Hepatocyte (in vitro differentiated cells): Measurements from ENCODE around the gene MAPKBP1. TPM values are rescaled to one million over a fixed set of nuclear protein-coding genes. Genes with fewer than 3 reads are reported as not detected.

ENCODE experiments used
- DNase-seq: peaks from one replicate; pipeline ENCODE4 v3.0.0-alpha.2; 2016; ENCODE audit warnings: low spot score
- H2AFZ ChIP-seq: fragments of 200-600 bp; sonication (generic); 2 replicates; pipeline ENCODE4 v1.6.0; 2016; ENCODE audit warnings: antibody characterized with exemption, mild to moderate bottlenecking
- H3K27ac ChIP-seq: fragments of 200-600 bp; sonication (generic); 2 replicates; pipeline ENCODE4 v1.5.1; 2016; ENCODE audit warnings: mild to moderate bottlenecking
- H3K27me3 ChIP-seq: fragments of 200-600 bp; sonication (generic); 2 replicates; pipeline ENCODE4 v1.6.1; 2016
- H3K36me3 ChIP-seq: fragments of 200-600 bp; sonication (generic); replicated peaks from 2 replicates; pipeline ENCODE4 v1.5.1; 2016; ENCODE audit warnings: low read depth; ENCODE audit not compliant: insufficient read depth
- H3K4me1 ChIP-seq: fragments of 200-600 bp; sonication (generic); 2 replicates; pipeline ENCODE4 v1.5.1; 2016; ENCODE audit warnings: mild to moderate bottlenecking, moderate library complexity; ENCODE audit not compliant: insufficient read depth
- H3K4me2 ChIP-seq: fragments of 200-600 bp; sonication (generic); 2 replicates; pipeline ENCODE4 v1.6.0; 2016
- H3K4me3 ChIP-seq: fragments of 200-600 bp; sonication (generic); 2 replicates; pipeline ENCODE4 v1.5.1; 2016; ENCODE audit warnings: mild to moderate bottlenecking
- H3K79me2 ChIP-seq: fragments of 200-600 bp; sonication (generic); 2 replicates; pipeline ENCODE4 v1.6.0; 2017; ENCODE audit warnings: mild to moderate bottlenecking
- H3K9me2 ChIP-seq: fragments of 200-600 bp; sonication (generic); replicated peaks from 2 replicates; pipeline ENCODE4 v1.6.0; 2017; ENCODE audit warnings: mild to moderate bottlenecking; ENCODE audit not compliant: insufficient read depth
- H3K9me3 ChIP-seq: fragments of 200-600 bp; sonication (generic); 2 replicates; pipeline ENCODE4 v1.5.1; 2016; ENCODE audit warnings: low read depth, mild to moderate bottlenecking
- H4K20me1 ChIP-seq: fragments of 200-600 bp; sonication (generic); 2 replicates; pipeline ENCODE4 v1.6.0; 2016; ENCODE audit warnings: mild to moderate bottlenecking; ENCODE audit not compliant: insufficient read depth, poor library complexity, severe bottlenecking
- EZH2 ChIP-seq: fragments of 200-600 bp; sonication (generic); IDR thresholded peaks from 2 replicates; pipeline ENCODE4 v1.6.1; 2016; ENCODE audit warnings: antibody characterized with exemption, mild to moderate bottlenecking, borderline replicate concordance
- EZH2phosphoT487 ChIP-seq: fragments of 200-600 bp; sonication (generic); IDR thresholded peaks from one replicate; pipeline ENCODE4 v1.6.1; 2018; ENCODE audit warnings: antibody characterized with exemption, mild to moderate bottlenecking, low read depth, moderate library complexity; ENCODE audit not compliant: unreplicated experiment, severe bottlenecking
- WGBS: methylation state at CpG from one replicate; pipeline ENCODE4 v1.1.6; 2016; ENCODE audit warnings: low lambda C conversion rate; ENCODE audit errors: missing lambda C conversion rate; 5-methylcytosine and 5-hydroxymethylcytosine counted together
- polyA plus RNA-seq: library from polyadenylated mRNA; unstranded; fragments of >200 nt; fragmentation: Nextera tagmentation; extraction: Ambion mirVana; gene quantifications from 2 replicates; pipeline ENCODE4 v1.2.1, GENCODE V29; 2016
- total RNA-seq: library from RNA; depleted of rRNA; stranded (reverse); fragments of >200 nt; gene quantifications from 2 replicates; pipeline ENCODE4 v1.2.3, GENCODE V29; 2014
- TF ChIP-seq, protein P1 (sequence below): fragments of 200-600 bp; sonication (generic); IDR thresholded peaks from 2 replicates; pipeline ENCODE4 v1.5.1; 2016; ENCODE audit warnings: antibody characterized with exemption, mild to moderate bottlenecking; ENCODE audit not compliant: poor library complexity

The MAPKBP1 gene
- total and polyA plus RNA-seq, 2 experiments from 2014 or later = 18.6 to 24.5 TPM

DNA sequence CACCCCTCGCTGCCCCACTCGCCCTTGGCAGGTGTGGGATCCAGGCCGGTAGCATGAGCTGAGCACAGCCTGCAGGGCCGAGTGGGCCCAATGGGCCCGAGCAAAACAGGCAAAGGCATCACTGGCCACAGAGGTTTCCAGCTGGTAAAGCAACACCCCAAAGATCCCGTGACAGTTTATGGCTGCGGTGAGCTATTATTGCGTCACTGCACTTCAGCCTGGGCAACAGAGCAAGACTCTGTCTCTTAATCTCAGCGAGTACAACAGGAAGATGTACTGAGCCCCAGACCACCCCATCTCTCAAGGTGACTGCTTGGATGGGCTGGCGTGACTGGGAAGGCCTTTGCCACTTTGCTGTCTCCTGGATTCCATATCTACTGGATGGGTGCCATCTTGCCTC lies 57.9 kb downstream of the MAPKBP1 start:
- no peaks in the 10 kb centered on the region for H3K27me3 ChIP-seq
- H3K4me2 ChIP-seq = no peak overlapping the region
- H3K9me2 ChIP-seq = no peaks in the 10 kb centered on the region
- H3K36me3 ChIP-seq = no peaks in the 10 kb centered on the region
- H3K79me2 ChIP-seq = peaks cover 5% of the 10 kb centered on the region
- DNase-seq = no peak
- no peak overlapping the region for H3K4me3 ChIP-seq
- WGBS = 93% methylated on average over 10 of the region's 10 CpGs
- peaks cover 9% of the 10 kb centered on the region for H3K4me1 ChIP-seq
- H3K27ac ChIP-seq = no peak overlapping the region
- H3K9me3 ChIP-seq = no peaks in the 10 kb centered on the region
- H4K20me1 ChIP-seq = no peaks in the 10 kb centered on the region
- no peak for TF ChIP-seq EZH2phosphoT487
- no peak for TF ChIP-seq EZH2
- TF ChIP-seq, protein P1, sequence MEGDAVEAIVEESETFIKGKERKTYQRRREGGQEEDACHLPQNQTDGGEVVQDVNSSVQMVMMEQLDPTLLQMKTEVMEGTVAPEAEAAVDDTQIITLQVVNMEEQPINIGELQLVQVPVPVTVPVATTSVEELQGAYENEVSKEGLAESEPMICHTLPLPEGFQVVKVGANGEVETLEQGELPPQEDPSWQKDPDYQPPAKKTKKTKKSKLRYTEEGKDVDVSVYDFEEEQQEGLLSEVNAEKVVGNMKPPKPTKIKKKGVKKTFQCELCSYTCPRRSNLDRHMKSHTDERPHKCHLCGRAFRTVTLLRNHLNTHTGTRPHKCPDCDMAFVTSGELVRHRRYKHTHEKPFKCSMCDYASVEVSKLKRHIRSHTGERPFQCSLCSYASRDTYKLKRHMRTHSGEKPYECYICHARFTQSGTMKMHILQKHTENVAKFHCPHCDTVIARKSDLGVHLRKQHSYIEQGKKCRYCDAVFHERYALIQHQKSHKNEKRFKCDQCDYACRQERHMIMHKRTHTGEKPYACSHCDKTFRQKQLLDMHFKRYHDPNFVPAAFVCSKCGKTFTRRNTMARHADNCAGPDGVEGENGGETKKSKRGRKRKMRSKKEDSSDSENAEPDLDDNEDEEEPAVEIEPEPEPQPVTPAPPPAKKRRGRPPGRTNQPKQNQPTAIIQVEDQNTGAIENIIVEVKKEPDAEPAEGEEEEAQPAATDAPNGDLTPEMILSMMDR = no peak
- no peak overlapping the region for H2AFZ ChIP-seq

DNA sequence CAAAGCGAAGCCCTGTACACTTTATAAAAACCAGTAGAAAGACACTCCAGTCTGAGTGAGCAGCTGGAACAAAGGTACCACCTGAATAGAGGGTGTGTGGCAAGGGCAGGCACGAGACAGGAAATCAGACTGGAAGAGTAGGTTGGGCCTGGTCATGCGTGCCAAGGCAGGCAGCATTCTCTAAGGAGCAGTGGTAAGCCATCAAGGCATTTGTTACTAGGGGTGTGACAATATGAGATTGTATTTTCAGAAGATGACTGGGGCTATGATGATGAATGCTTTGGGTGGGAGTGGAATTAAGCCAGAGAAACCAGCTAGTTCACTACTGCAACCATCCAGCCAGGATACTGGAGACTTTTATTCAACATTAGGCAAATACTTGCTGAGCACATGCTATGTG lies 58.6 kb downstream of the MAPKBP1 start:
- Histone ChIP-seq H3K27ac (no peak overlapping the region), H4K20me1 (no peaks in the 10 kb centered on the region), H3K27me3 (no peaks in the 10 kb centered on the region), H3K9me3 (no peaks in the 10 kb centered on the region), H3K4me1 (peaks cover 7% of the 10 kb centered on the region), H3K9me2 (no peaks in the 10 kb centered on the region), H3K4me3 (no peak overlapping the region), H2AFZ (no peak overlapping the region), H3K79me2 (peaks cover 5% of the 10 kb centered on the region), H3K4me2 (no peak overlapping the region), H3K36me3 (no peaks in the 10 kb centered on the region)
- DNase-seq = no peak
- WGBS = 88% methylated on average over 3 of the region's 3 CpGs
- TF ChIP-seq EZH2phosphoT487 = no peak
- TF ChIP-seq, protein P1 = no peak
- no peak for TF ChIP-seq EZH2

DNA sequence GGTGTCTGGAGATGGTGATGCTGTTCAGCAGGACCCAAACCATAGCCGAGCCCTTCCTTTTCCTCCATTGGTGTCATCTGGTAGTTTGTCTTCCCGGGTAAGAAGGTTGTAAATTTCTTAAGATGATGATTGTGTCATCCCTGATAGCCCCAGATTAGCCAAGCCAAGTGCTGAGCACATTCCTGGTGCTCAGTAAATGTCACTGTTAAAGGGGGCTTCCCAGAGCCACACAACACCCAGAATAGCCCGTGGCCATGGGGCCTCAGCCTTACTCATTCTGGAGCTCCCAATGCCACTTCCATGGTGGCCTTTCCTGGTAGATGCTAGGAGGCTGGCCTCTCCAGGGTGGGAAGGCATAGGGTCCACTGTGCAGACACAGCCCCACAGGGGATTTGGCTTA lies 59.8 kb downstream of the MAPKBP1 start:
- Histone ChIP-seq H3K36me3 (no peaks in the 10 kb centered on the region), H3K4me2 (no peak overlapping the region), H3K79me2 (peaks cover 5% of the 10 kb centered on the region), H3K27me3 (no peaks in the 10 kb centered on the region), H3K9me3 (no peaks in the 10 kb centered on the region), H3K4me1 (peaks cover 6% of the 10 kb centered on the region), H3K4me3 (no peak overlapping the region), H3K27ac (no peak overlapping the region), H3K9me2 (no peaks in the 10 kb centered on the region), H2AFZ (no peak overlapping the region), H4K20me1 (no peaks in the 10 kb centered on the region)
- TF ChIP-seq EZH2phosphoT487 (no peak), EZH2 (no peak)
- TF ChIP-seq, protein P1 = no peak
- WGBS = 81% methylated on average over 3 of the region's 3 CpGs
- DNase-seq = no peak

DNA sequence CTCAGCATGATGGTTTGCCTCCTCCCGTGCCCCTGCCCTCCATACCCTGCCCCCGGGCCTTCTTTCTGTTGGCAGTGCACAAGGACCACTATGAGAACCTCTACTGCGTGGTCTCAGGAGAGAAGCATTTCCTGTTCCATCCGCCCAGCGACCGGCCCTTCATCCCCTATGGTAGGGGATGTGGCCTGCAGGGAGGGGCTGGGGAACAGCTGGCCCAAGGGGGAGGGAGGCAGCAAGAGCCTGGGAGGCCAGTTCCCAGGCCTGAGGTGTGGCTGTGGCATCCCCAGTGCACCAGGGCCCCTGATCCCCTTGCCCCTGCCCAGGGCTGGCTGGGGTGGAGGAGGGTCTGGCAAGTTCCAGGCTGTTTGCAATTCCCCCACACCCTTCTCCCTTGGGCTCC lies 61.8 kb downstream of the MAPKBP1 start:
- Histone ChIP-seq H2AFZ (no peak overlapping the region), H3K27me3 (no peaks in the 10 kb centered on the region), H3K9me2 (no peaks in the 10 kb centered on the region), H3K36me3 (no peaks in the 10 kb centered on the region), H3K4me1 (no peaks in the 10 kb centered on the region), H3K9me3 (no peaks in the 10 kb centered on the region), H3K79me2 (no peaks in the 10 kb centered on the region), H3K27ac (no peak overlapping the region), H3K4me2 (no peak overlapping the region), H4K20me1 (no peaks in the 10 kb centered on the region), H3K4me3 (no peak overlapping the region)
- 97% methylated on average over 6 of the region's 6 CpGs for WGBS
- DNase-seq = no peak
- no peak for TF ChIP-seq EZH2phosphoT487
- TF ChIP-seq, protein P1 = no peak
- TF ChIP-seq EZH2 = no peak
